ENCODE results near the gene TNFAIP2.

Gene TNFAIP2

GRCh38 chr14:103122947-103123633 lies at the start of gene TNFAIP2:
Gene TNFAIP2, plus strand, starts transcription at chr14:103123461. Its CDS starts 2,997 bp downstream, at chr14:103126458.
- no peak for DNase-seq

- no peak for DNase-seq
Measured at GRCh38 chr14:103073876-103074728, 49.2 kb upstream of the TNFAIP2 start.

GRCh38 chr14:103074729-103075367 lies 48.4 kb upstream of the TNFAIP2 start:
- no peak for DNase-seq

GRCh38 chr14:103078420-103078749 lies 44.9 kb upstream of the TNFAIP2 start:
- peak; percentile 89 for DNase-seq

- no peak for DNase-seq
Measured at GRCh38 chr14:103078860-103079587, 44.2 kb upstream of the TNFAIP2 start.

GRCh38 chr14:103081951-103082350 lies 41.3 kb upstream of the TNFAIP2 start:
- no peak for DNase-seq

GRCh38 chr14:103084021-103084919 lies 39.0 kb upstream of the TNFAIP2 start, which contains the start of gene LBHD2:
Gene LBHD2, plus strand, starts transcription at chr14:103084210. Its CDS starts 1,803 bp downstream, at chr14:103086013.
- no peak for DNase-seq

GRCh38 chr14:103085106-103086091 lies 37.9 kb upstream of the TNFAIP2 start:
- DNase-seq = no peak

- no peak for DNase-seq
Measured at GRCh38 chr14:103086771-103087342, 36.4 kb upstream of the TNFAIP2 start.

- peak; percentile 38 for DNase-seq
Measured at GRCh38 chr14:103087343-103087835, 35.9 kb upstream of the TNFAIP2 start.

- DNase-seq = no peak
Measured at GRCh38 chr14:103088921-103089320, 34.3 kb upstream of the TNFAIP2 start.

GRCh38 chr14:103089386-103090335 lies 33.6 kb upstream of the TNFAIP2 start:
- no peak for DNase-seq

- no peak for DNase-seq
Measured at GRCh38 chr14:103090481-103091020, 32.7 kb upstream of the TNFAIP2 start.

- peak; percentile 47 for DNase-seq
Measured at GRCh38 chr14:103091041-103091882, 32.0 kb upstream of the TNFAIP2 start.

GRCh38 chr14:103091883-103092222 lies 31.4 kb upstream of the TNFAIP2 start:
- no peak for DNase-seq

- no peak for DNase-seq
Measured at GRCh38 chr14:103093856-103094405, 29.3 kb upstream of the TNFAIP2 start.
